ENCODE results near the gene PIGS.

The PIGS gene

DNA sequence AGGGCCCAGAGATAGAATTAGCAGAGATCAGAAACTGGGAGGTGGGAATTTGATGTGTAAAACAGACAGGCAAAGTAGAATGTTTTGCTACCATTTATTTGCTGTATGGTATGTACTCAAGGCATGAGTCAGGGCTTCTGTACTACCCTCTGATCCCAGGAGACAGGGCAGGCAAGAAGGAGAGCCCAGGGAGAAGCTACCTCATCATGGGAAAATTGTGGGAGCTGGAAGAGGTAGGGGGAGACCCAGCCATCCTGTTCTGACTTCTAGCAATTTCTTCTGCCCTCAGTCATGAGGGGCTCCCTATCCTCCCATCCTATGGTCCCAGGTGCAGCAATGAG, 1.7 kb upstream of the PIGS start:
- Histone ChIP-seq H4K8ac (ENCODE audit: low read length) (no peak overlapping the region), H2BK120ac (ENCODE audit: low read depth, low read length) (no peak overlapping the region), H3K14ac (ENCODE audit: low read length in 2 of 2) (no peak overlapping the region), H3K27me3 (ENCODE audit: control insufficient read depth in 1 of 2, insufficient read depth in 1 of 2, low read length in 2 of 2) (no peaks in the 10 kb centered on the region), H4K91ac (ENCODE audit: low read length) (no peak overlapping the region), H3K4me2 (ENCODE audit: low read length, poor library complexity, severe bottlenecking) (no peak overlapping the region), H2BK15ac (ENCODE audit: low read depth, poor library complexity, severe bottlenecking) (no peak overlapping the region), H3K4me1 (ENCODE audit: control insufficient read depth, insufficient read depth, low read depth, low read length) (peaks cover 14% of the 10 kb centered on the region), H2BK5ac (ENCODE audit: low read depth, low read length, poor library complexity, severe bottlenecking) (no peak overlapping the region), H3K27ac (ENCODE audit: low read length, poor library complexity, severe bottlenecking) (no peak overlapping the region), H3K9me3 (ENCODE audit: control insufficient read depth, low read length) (no peaks in the 10 kb centered on the region), H2AK5ac (ENCODE audit: low read length, severe bottlenecking) (no peak overlapping the region), H2AFZ (ENCODE audit: low read depth, low read length) (no peak overlapping the region), H3K4ac (ENCODE audit: low read depth in 1 of 2, low read length in 2 of 2) (no peak overlapping the region), H3K4me3 (ENCODE audit: insufficient read depth in 1 of 2, low read depth in 1 of 2, low read length in 2 of 2) (no peak overlapping the region), H3K18ac (ENCODE audit: low read depth in 1 of 2, low read length in 2 of 2) (no peak overlapping the region), H2BK12ac (ENCODE audit: low read length in 2 of 2) (no peak overlapping the region), H3K9ac (ENCODE audit: low read length) (no peak overlapping the region), H3K23ac (ENCODE audit: low read length in 2 of 2) (no peak overlapping the region), H3K79me1 (replicated peaks; ENCODE audit: low read length, poor library complexity, severe bottlenecking) (peaks cover 10% of the 10 kb centered on the region), H3K36me3 (ENCODE audit: control insufficient read depth in 1 of 2, insufficient read depth in 2 of 2, low read depth in 1 of 2, low read length in 2 of 2) (peaks cover 6 to 10% of the 10 kb centered on the region in 2 experiments)
- DNase-seq = no peak

DNA sequence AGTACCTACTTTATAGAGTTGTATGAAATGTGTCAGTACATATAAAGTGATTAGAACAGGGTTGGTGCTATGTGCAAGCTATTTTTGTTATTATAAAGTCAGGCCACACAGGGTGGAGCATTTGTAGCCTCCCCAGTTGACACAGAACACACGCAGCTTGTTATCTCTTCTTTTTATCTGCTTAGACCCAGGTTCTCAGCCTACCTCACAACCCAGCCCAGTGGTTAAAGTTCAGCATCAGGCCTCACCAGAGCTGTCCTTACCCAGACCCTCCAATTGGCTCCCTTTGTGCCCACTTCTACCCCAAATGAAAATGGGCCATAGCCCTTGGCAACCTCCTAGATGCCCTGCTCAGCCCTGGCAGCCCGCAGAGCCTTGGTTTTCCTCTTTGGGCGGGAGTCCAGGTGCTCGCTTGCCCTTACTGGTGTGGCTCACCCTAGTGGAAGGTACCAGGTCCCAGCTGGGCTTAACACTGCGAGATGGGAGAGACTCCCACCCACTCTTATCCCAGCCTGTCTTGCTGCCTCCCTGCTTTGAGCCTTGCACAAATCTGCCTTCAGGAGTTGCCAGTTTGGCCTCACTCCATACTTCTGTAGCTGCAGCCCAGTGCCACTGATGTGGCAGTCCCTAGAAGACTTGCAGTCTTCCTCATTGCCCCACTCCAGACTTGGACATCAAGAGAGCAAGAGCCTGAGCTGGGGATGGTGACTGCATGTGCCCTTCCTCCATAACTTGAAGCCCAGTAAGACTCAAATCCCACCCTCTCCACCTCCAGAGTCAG, 1.1 kb upstream of the PIGS start:
- Histone ChIP-seq H3K23ac (ENCODE audit: low read length in 2 of 2) (no peak overlapping the region), H3K4ac (ENCODE audit: low read depth in 1 of 2, low read length in 2 of 2) (peak overlapping the region in 1 of 2 experiments; percentile 35), H2AFZ (ENCODE audit: low read depth, low read length) (no peak overlapping the region), H4K91ac (ENCODE audit: low read length) (no peak overlapping the region), H3K4me1 (ENCODE audit: control insufficient read depth, insufficient read depth, low read depth, low read length) (peaks cover 14% of the 10 kb centered on the region), H2BK15ac (ENCODE audit: low read depth, poor library complexity, severe bottlenecking) (no peak overlapping the region), H2BK5ac (ENCODE audit: low read depth, low read length, poor library complexity, severe bottlenecking) (no peak overlapping the region), H3K9ac (ENCODE audit: low read length) (peak overlapping the region; percentile 92), H3K14ac (ENCODE audit: low read length in 2 of 2) (no peak overlapping the region), H3K36me3 (ENCODE audit: control insufficient read depth in 1 of 2, insufficient read depth in 2 of 2, low read depth in 1 of 2, low read length in 2 of 2) (peaks cover 5 to 6% of the 10 kb centered on the region in 2 experiments), H4K8ac (ENCODE audit: low read length) (peak overlapping the region; percentile 12), H3K4me2 (ENCODE audit: low read length, poor library complexity, severe bottlenecking) (no peak overlapping the region), H3K79me1 (replicated peaks; ENCODE audit: low read length, poor library complexity, severe bottlenecking) (peaks cover 10% of the 10 kb centered on the region), H3K18ac (ENCODE audit: low read depth in 1 of 2, low read length in 2 of 2) (no peak overlapping the region), H3K27ac (ENCODE audit: low read length, poor library complexity, severe bottlenecking) (no peak overlapping the region), H2BK120ac (ENCODE audit: low read depth, low read length) (no peak overlapping the region), H2AK5ac (ENCODE audit: low read length, severe bottlenecking) (no peak overlapping the region), H2BK12ac (ENCODE audit: low read length in 2 of 2) (peak overlapping the region in 1 of 2 experiments; percentile 25), H3K9me3 (ENCODE audit: control insufficient read depth, low read length) (no peaks in the 10 kb centered on the region), H3K4me3 (ENCODE audit: insufficient read depth in 1 of 2, low read depth in 1 of 2, low read length in 2 of 2) (peak overlapping the region in 1 of 2 experiments; percentile 99), H3K27me3 (ENCODE audit: control insufficient read depth in 1 of 2, insufficient read depth in 1 of 2, low read length in 2 of 2) (no peaks in the 10 kb centered on the region)
- DNase-seq = no peak
- WGBS = 86% methylated on average over 5 of the region's 5 CpGs

DNA sequence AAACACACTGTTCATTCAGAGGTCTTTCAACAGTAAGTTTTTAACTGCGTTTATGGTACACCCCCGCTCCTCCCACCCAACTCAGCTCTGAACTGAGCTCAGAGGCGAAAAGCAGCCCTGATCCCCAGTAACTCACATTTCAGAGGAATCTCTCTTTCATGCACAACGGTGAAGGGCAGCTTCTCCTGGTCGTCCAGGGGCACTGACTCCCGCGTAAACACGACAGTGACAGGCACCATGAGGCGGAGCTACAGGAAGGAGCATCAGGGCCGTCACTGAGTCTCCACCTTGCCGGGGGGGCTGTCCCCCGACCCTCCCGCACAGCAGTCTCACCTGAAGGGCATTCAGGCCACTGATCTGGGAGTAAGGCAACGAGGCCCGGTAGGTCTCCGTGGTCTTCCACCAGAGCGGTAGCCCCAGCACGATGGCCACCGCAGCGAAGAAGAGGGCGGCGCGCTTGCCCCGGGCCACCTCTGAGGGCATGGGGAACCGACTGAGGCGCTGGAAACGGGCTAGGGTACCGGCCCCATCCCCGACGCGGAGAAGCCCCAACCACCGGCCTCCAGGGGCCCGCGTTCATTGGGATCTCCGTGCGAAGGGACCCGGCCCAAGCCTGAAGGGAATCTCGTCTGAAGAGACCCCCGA, 486 bp downstream of the PIGS start:
- peak overlapping the region; percentile 92 for H3K9ac ChIP-seq (ENCODE audit: low read length)
- H3K4me2 ChIP-seq (ENCODE audit: low read length, poor library complexity, severe bottlenecking) = peak overlapping the region; percentile 90
- no peaks in the 10 kb centered on the region for H3K9me3 ChIP-seq (ENCODE audit: control insufficient read depth, low read length)
- H3K4me3 ChIP-seq (ENCODE audit: insufficient read depth in 1 of 2, low read depth in 1 of 2, low read length in 2 of 2) = peak overlapping the region; percentile 77 to 99
- H2BK12ac ChIP-seq (ENCODE audit: low read length in 2 of 2) = no peak overlapping the region
- peaks cover 13% of the 10 kb centered on the region for H3K79me1 ChIP-seq (replicated peaks; ENCODE audit: low read length, poor library complexity, severe bottlenecking)
- peak overlapping the region in 1 of 2 experiments; percentile 57 for H3K4ac ChIP-seq (ENCODE audit: low read depth in 1 of 2, low read length in 2 of 2)
- H4K8ac ChIP-seq (ENCODE audit: low read length) = peak overlapping the region; percentile 78
- peak overlapping the region; percentile 71 to 77 for H3K18ac ChIP-seq (ENCODE audit: low read depth in 1 of 2, low read length in 2 of 2)
- H3K27ac ChIP-seq (ENCODE audit: low read length, poor library complexity, severe bottlenecking) = no peak overlapping the region
- peak overlapping the region; percentile 36 for H4K91ac ChIP-seq (ENCODE audit: low read length)
- H3K14ac ChIP-seq (ENCODE audit: low read length in 2 of 2) = peak overlapping the region in 1 of 2 experiments; percentile 68
- H2BK120ac ChIP-seq (ENCODE audit: low read depth, low read length) = no peak overlapping the region
- peak overlapping the region; percentile 90 for H2AFZ ChIP-seq (ENCODE audit: low read depth, low read length)
- H2AK5ac ChIP-seq (ENCODE audit: low read length, severe bottlenecking) = no peak overlapping the region
- WGBS = 1% methylated on average over 39 of the region's 39 CpGs
- H3K36me3 ChIP-seq (ENCODE audit: control insufficient read depth in 1 of 2, insufficient read depth in 2 of 2, low read depth in 1 of 2, low read length in 2 of 2) = peaks cover 6 to 12% of the 10 kb centered on the region in 2 experiments
- peak; percentile 47 for DNase-seq
- H2BK5ac ChIP-seq (ENCODE audit: low read depth, low read length, poor library complexity, severe bottlenecking) = no peak overlapping the region
- peaks cover 10% of the 10 kb centered on the region for H3K4me1 ChIP-seq (ENCODE audit: control insufficient read depth, insufficient read depth, low read depth, low read length)
- H2BK15ac ChIP-seq (ENCODE audit: low read depth, poor library complexity, severe bottlenecking) = no peak overlapping the region
- H3K23ac ChIP-seq (ENCODE audit: low read length in 2 of 2) = peak overlapping the region in 1 of 2 experiments; percentile 51
- H3K27me3 ChIP-seq (ENCODE audit: control insufficient read depth in 1 of 2, insufficient read depth in 1 of 2, low read length in 2 of 2) = no peaks in the 10 kb centered on the region

DNA sequence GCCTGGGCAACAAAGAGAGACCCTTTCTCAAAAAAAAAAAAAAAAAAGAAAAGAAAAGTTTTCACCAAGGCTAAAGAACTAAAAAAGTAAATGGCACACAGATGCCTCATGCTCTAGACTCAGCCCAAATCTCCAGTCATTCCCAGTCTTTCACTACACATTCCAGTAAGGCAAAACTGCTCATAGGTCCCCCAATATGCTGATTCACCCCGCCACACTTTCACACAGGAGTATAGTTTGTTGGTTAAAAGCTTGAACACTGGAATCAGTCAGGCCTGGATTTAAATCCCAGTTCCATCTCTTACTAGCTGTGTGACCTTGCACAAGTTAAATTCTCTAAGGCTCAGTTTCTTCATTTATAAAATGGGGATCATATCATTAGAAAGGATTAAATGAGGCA, 1.9 kb downstream of the PIGS start:
- Histone ChIP-seq H3K4me1 (ENCODE audit: control insufficient read depth, insufficient read depth, low read depth, low read length) (peaks cover 10% of the 10 kb centered on the region), H3K9ac (ENCODE audit: low read length) (no peak overlapping the region), H3K23ac (ENCODE audit: low read length in 2 of 2) (no peak overlapping the region), H4K91ac (ENCODE audit: low read length) (no peak overlapping the region), H2BK15ac (ENCODE audit: low read depth, poor library complexity, severe bottlenecking) (no peak overlapping the region), H3K36me3 (ENCODE audit: control insufficient read depth in 1 of 2, insufficient read depth in 2 of 2, low read depth in 1 of 2, low read length in 2 of 2) (peaks cover 6 to 10% of the 10 kb centered on the region in 2 experiments), H3K4me3 (ENCODE audit: insufficient read depth in 1 of 2, low read depth in 1 of 2, low read length in 2 of 2) (no peak overlapping the region), H2BK120ac (ENCODE audit: low read depth, low read length) (no peak overlapping the region), H3K4ac (ENCODE audit: low read depth in 1 of 2, low read length in 2 of 2) (no peak overlapping the region), H3K18ac (ENCODE audit: low read depth in 1 of 2, low read length in 2 of 2) (no peak overlapping the region), H2AK5ac (ENCODE audit: low read length, severe bottlenecking) (no peak overlapping the region), H3K27me3 (ENCODE audit: control insufficient read depth in 1 of 2, insufficient read depth in 1 of 2, low read length in 2 of 2) (no peaks in the 10 kb centered on the region), H3K4me2 (ENCODE audit: low read length, poor library complexity, severe bottlenecking) (no peak overlapping the region), H4K8ac (ENCODE audit: low read length) (no peak overlapping the region), H3K79me1 (replicated peaks; ENCODE audit: low read length, poor library complexity, severe bottlenecking) (peaks cover 17% of the 10 kb centered on the region), H2BK12ac (ENCODE audit: low read length in 2 of 2) (no peak overlapping the region), H2AFZ (ENCODE audit: low read depth, low read length) (no peak overlapping the region), H3K27ac (ENCODE audit: low read length, poor library complexity, severe bottlenecking) (no peak overlapping the region), H3K9me3 (ENCODE audit: control insufficient read depth, low read length) (no peaks in the 10 kb centered on the region), H3K14ac (ENCODE audit: low read length in 2 of 2) (no peak overlapping the region), H2BK5ac (ENCODE audit: low read depth, low read length, poor library complexity, severe bottlenecking) (no peak overlapping the region)
- 100% methylated on average over 1 of the region's 1 CpG for WGBS
- no peak for DNase-seq

Measured in mesenchymal stem cell (in vitro differentiated cells and primary cell).